ENCODE results near the gene LMTK2.
"Not testable (repeated sequence)": the region's sequence is repeated elsewhere in the genome, so short reads cannot be mapped to it uniquely, and the experiment has no call there.

The LMTK2 gene

GRCh38 chr7:98116656-98117461 lies 10.2 kb downstream of the LMTK2 start:
- TF ChIP-seq CTCF (IDR thresholded peaks at IDR 0.05; ENCODE audit: low read depth, low read length), result no peak
- DNase-seq (ENCODE audit: extremely low read depth, low read depth), result no peak

- no peak for TF ChIP-seq CTCF (IDR thresholded peaks at IDR 0.05; ENCODE audit: low read depth, low read length)
- no peak for DNase-seq (ENCODE audit: extremely low read depth, low read depth)
These were observed 12.7 kb downstream of the LMTK2 start for GRCh38 chr7:98119256-98119918.

GRCh38 chr7:98120559-98120958 lies 13.9 kb downstream of the LMTK2 start:
- TF ChIP-seq CTCF (IDR thresholded peaks at IDR 0.05; ENCODE audit: low read depth, low read length), result no peak
- no peak for DNase-seq (ENCODE audit: extremely low read depth, low read depth)

- DNase-seq (ENCODE audit: extremely low read depth, low read depth), result not testable (repeated sequence)
These were observed 14.7 kb downstream of the LMTK2 start for GRCh38 chr7:98121388-98121787.

GRCh38 chr7:98123365-98123696 lies 16.7 kb downstream of the LMTK2 start:
- TF ChIP-seq CTCF (IDR thresholded peaks at IDR 0.05; ENCODE audit: low read depth, low read length), result no peak

GRCh38 chr7:98125759-98126158 lies 19.1 kb downstream of the LMTK2 start:
- DNase-seq (ENCODE audit: extremely low read depth, low read depth), result no peak
- TF ChIP-seq CTCF (IDR thresholded peaks at IDR 0.05; ENCODE audit: low read depth, low read length), result no peak

More at GRCh38 chr7:98123365-98123696, 16.7 kb downstream of the LMTK2 start:
- no peak for DNase-seq (ENCODE audit: extremely low read depth, low read depth)

GRCh38 chr7:98126311-98127142 lies 19.9 kb downstream of the LMTK2 start:
- DNase-seq (ENCODE audit: extremely low read depth, low read depth), result no peak
- TF ChIP-seq CTCF (IDR thresholded peaks at IDR 0.05; ENCODE audit: low read depth, low read length), result no peak
